Measurements from ENCODE around the gene ANGPTL8. TPM values are rescaled to one million over a fixed set of nuclear protein-coding genes. Genes with fewer than 3 reads are reported as not detected.

Gene ANGPTL8
- total and polyA plus RNA-seq, 10 donors, result 0.30 TPM; not detected in 9

DNA sequence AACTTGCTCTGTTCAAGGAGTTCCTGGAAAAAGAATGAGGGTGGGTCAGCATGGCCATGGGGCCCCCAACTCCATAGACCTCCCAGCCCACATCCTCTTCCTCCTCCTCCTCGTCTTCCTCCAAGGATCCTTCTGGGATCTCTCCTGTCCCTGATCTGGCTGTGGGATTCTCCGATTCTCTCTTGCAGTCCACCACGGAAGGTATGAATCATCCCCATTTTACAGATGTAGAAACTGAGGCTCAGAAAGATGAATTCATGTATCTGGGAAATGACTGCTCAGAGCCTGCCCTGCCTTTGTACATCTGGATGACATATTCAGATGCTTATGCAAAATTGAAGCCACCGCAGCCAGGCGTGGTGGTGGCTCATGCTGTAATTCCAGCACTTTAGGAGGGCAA lies 39.9 kb upstream of the ANGPTL8 start:
- 64 to 83% (median 76%) methylated on average over 5 of the region's 5 CpGs for WGBS, 5 donors
- DNase-seq, result no peak
- intact Hi-C loops (cut with DNase I; ENCODE audit: low total_unique reads), result no loop called here
- H3K27me3 ChIP-seq (replicated peaks in 1 of 7), result peaks cover 0 to 27% (median 4%) of the 10 kb centered on the region in 7 donors
- H3K27ac ChIP-seq, result peak overlapping the region in 2 of 8 donors; percentile 9 to 83
- peaks cover 0 to 32% (median 4%) of the 10 kb centered on the region in 6 donors for H3K36me3 ChIP-seq
- TF ChIP-seq, protein P1, sequence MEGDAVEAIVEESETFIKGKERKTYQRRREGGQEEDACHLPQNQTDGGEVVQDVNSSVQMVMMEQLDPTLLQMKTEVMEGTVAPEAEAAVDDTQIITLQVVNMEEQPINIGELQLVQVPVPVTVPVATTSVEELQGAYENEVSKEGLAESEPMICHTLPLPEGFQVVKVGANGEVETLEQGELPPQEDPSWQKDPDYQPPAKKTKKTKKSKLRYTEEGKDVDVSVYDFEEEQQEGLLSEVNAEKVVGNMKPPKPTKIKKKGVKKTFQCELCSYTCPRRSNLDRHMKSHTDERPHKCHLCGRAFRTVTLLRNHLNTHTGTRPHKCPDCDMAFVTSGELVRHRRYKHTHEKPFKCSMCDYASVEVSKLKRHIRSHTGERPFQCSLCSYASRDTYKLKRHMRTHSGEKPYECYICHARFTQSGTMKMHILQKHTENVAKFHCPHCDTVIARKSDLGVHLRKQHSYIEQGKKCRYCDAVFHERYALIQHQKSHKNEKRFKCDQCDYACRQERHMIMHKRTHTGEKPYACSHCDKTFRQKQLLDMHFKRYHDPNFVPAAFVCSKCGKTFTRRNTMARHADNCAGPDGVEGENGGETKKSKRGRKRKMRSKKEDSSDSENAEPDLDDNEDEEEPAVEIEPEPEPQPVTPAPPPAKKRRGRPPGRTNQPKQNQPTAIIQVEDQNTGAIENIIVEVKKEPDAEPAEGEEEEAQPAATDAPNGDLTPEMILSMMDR (IDR thresholded peaks at IDR 0.05 in 8 of 11, conservative IDR thresholded peaks at IDR 0.05 in 3 of 11), result no peak
- TF ChIP-seq POLR2A (IDR thresholded peaks at IDR 0.05) (no peak), POLR2AphosphoS5 (IDR thresholded peaks at IDR 0.05) (no peak)
- peaks cover 12 to 61% (median 38%) of the 10 kb centered on the region in 6 donors for H3K4me1 ChIP-seq
- no peaks in the 10 kb centered on the region for H3K9me3 ChIP-seq
- H3K4me3 ChIP-seq, result no peak overlapping the region

DNA sequence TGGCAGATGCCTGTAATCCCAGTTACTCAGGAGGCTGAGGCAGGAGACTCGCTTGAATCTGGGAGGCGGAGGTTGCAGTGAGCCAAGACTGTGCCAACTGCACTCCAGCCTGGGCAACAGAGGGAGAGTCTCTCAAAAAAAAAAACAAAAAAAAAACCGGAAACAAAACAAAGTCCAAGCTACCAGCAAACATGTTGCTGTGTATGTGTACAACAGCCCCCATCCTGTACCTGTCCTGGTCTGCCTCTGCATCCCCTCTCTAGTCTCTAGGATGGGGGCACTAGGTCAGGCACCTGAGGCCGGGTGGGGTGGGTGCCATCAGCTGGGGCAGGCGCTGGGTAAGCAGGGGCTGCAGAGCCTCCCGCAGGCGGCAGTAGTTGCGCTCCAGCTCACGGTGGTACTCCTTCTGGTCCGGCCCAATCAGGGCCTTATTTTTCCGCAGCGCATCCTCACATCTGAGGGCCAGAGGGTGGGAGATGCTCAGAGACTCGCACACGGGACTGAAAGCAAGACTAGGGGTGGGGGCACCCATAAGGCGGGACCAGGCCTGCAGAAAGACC lies 39.3 kb upstream of the ANGPTL8 start:
- H3K27ac ChIP-seq, result peak overlapping the region in 1 of 8 donors; percentile 10

DNA sequence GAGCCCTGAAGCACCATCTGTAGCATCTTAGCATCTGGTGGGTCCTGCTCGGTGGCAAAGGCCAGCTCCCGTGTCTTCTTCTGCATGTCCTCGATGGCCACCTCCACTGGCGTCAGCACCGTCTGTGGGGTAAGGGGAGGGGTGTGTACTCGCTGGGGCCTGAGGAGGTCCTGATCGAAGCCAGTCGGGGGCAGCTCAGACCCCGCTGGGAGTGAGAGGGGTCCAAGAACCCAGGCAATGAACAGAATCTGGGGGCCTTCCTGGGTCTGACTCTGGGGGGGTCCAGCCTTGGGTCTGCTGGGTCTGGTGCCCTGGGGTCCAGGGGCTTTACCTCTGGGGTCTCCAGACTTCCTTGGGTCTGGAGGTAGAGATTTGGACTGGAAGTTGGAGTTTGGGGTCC lies 38.5 kb upstream of the ANGPTL8 start:
- Histone ChIP-seq H3K27ac (peak overlapping the region in 1 of 8 donors; percentile 70), H3K4me1 (peaks cover 12 to 55% (median 30%) of the 10 kb centered on the region in 6 donors), H3K9me3 (no peaks in the 10 kb centered on the region), H3K27me3 (replicated peaks in 1 of 7) (peaks cover 0 to 13% (median 4%) of the 10 kb centered on the region in 7 donors), H3K36me3 (peaks cover 0 to 32% (median 4%) of the 10 kb centered on the region in 6 donors), H3K4me3 (no peak overlapping the region)
- no peak for DNase-seq
- 85 to 93% (median 88%) methylated on average over 9 of the region's 9 CpGs for WGBS, 5 donors
- intact Hi-C loops (cut with DNase I; ENCODE audit: low total_unique reads), result loop anchor here (5.0 kb wide), 2 partner anchors 74 to 164 kb away; no protein-coding TSS in a partner anchor
- TF ChIP-seq POLR2A (IDR thresholded peaks at IDR 0.05), result no peak

More for the DNA sequence above, 39.3 kb upstream of the ANGPTL8 start:
- no peak overlapping the region for H3K4me3 ChIP-seq
- DNase-seq, result no peak
- TF ChIP-seq, protein P1 (IDR thresholded peaks at IDR 0.05 in 8 of 11, conservative IDR thresholded peaks at IDR 0.05 in 3 of 11), result no peak
- TF ChIP-seq POLR2AphosphoS5 (IDR thresholded peaks at IDR 0.05) (no peak), POLR2A (IDR thresholded peaks at IDR 0.05) (no peak)
- peaks cover 0 to 32% (median 4%) of the 10 kb centered on the region in 6 donors for H3K36me3 ChIP-seq
- intact Hi-C loops (cut with DNase I; ENCODE audit: low total_unique reads), result loop anchor here (5.0 kb wide), 2 partner anchors 73 to 163 kb away; no protein-coding TSS in a partner anchor
- peaks cover 0 to 22% (median 4%) of the 10 kb centered on the region in 7 donors for H3K27me3 ChIP-seq (replicated peaks in 1 of 7)
- H3K9me3 ChIP-seq, result no peaks in the 10 kb centered on the region
- 90 to 94% (median 92%) methylated on average over 14 to 15 of the region's 15 CpGs for WGBS, 5 donors
- H3K4me1 ChIP-seq, result peaks cover 12 to 61% (median 36%) of the 10 kb centered on the region in 6 donors

DNA sequence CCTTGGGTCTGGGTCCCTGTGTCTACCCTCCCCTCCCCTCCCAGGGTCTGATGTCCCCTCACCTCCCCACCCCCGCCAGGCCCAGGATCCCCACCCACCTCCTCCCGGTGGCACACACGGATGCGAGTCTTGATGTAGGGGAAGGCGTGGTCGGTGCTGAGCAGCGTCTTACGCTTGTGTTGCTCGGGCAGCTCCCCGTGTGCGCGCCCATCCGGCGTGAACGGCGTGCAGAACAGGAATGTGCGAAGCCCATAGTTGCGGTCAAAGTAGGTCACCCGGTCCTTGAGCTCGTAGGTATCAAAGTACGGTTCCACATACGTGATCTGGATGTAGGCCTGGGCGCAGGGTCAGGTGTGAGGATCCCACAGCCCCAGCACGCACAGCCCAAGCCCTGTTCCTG lies 37.6 kb upstream of the ANGPTL8 start:
- WGBS, 5 donors, result 93 to 96% (median 93%) methylated on average over 23 to 24 of the region's 24 CpGs
- peaks cover 0 to 32% (median 4%) of the 10 kb centered on the region in 6 donors for H3K36me3 ChIP-seq
- H3K4me1 ChIP-seq, result peaks cover 8 to 47% (median 23%) of the 10 kb centered on the region in 6 donors
- TF ChIP-seq POLR2AphosphoS5 (IDR thresholded peaks at IDR 0.05) (peak in 1 of 3 donors; percentile 14), POLR2A (IDR thresholded peaks at IDR 0.05) (no peak)
- TF ChIP-seq, protein P1 (IDR thresholded peaks at IDR 0.05 in 8 of 11, conservative IDR thresholded peaks at IDR 0.05 in 3 of 11), result no peak
- no peak overlapping the region for H3K4me3 ChIP-seq
- intact Hi-C loops (cut with DNase I; ENCODE audit: low total_unique reads), result loop anchor here (5.0 kb wide), 2 partner anchors 74 to 164 kb away; no protein-coding TSS in a partner anchor
- peak overlapping the region in 1 of 8 donors; percentile 70 for H3K27ac ChIP-seq
- no peaks in the 10 kb centered on the region for H3K9me3 ChIP-seq
- DNase-seq, result no peak
- H3K27me3 ChIP-seq (replicated peaks in 1 of 7), result peaks cover 0 to 5% (median 2%) of the 10 kb centered on the region in 7 donors
